ENCODE measurements around the gene GAS6. TPM values are rescaled to one million over a fixed set of nuclear protein-coding genes. Genes with fewer than 3 reads are reported as not detected.

GAS6 gene
- total and polyA plus RNA-seq, 9 of the 15 experiments (the other 6 are each of a cell fraction or from before 2014, with no cell fraction given) = 0.14 to 9.7 (median 4.7) TPM; not detected in 1

DNA sequence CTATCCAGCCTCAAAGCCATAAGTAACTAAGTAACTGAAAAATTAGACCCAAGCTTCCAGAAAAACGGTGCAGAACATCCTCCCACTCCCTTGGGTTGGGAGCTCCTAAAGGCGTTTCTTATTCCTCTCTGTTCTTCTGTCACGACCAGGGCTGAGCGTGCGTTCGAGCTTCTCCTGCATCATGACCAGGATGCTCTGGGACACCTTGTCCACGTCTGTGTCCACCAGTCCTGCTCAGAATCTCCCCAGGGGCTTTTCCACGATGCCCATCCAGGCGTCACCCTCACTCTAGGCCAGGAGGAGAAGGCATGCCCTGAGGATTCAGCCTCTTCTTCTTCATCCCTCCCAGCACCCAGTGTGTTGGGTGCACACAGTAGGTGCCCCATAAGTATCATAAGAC lies 37.8 kb upstream of the GAS6 start:
- no peaks in the 10 kb centered on the region for H3K9me3 ChIP-seq (replicated peaks; ENCODE audit: control insufficient read depth, insufficient read depth, low read depth, low read length)
- no peaks in the 10 kb centered on the region for H4K20me1 ChIP-seq (replicated peaks; ENCODE audit: control insufficient read depth, insufficient read depth, low read length)
- intact Hi-C loops (cut with micrococcal nuclease) (loop anchor here (5.0 kb wide), 1 partner anchor 84 kb away; no protein-coding TSS in a partner anchor), in situ Hi-C loops (cut with MboI) (no loop called here)
- H2AFZ ChIP-seq (ENCODE audit: low read depth, low read length) = no peak overlapping the region
- no peaks in the 10 kb centered on the region for H3K9me1 ChIP-seq (ENCODE audit: control insufficient read depth, insufficient read depth, low read length)
- no peak for TF ChIP-seq ZNF384 (IDR thresholded peaks at IDR 0.05; ENCODE audit: low read depth, low read length)
- TF ChIP-seq ZNF133 (CRISPR knock-in tag; IDR thresholded peaks at IDR 0.05) = no peak
- TF ChIP-seq CBFA2T2 (conservative IDR thresholded peaks at IDR 0.05) = no peak
- TF ChIP-seq MCM2 (IDR thresholded peaks at IDR 0.05; ENCODE audit: low read depth) = no peak
- TF ChIP-seq TGIF2 (CRISPR knock-in tag; IDR thresholded peaks at IDR 0.05) = no peak
- no peak for TF ChIP-seq POLR3A (IDR thresholded peaks at IDR 0.05; ENCODE audit: borderline replicate concordance, extremely low read depth, insufficient read depth, insufficient read length)
- no peak for TF ChIP-seq ZKSCAN1 (IDR thresholded peaks at IDR 0.05; ENCODE audit: low read depth, low read length)
- no peak for TF ChIP-seq TSC22D4 (tag; IDR thresholded peaks at IDR 0.05)
- no peak for TF ChIP-seq PYGO2 (tag; IDR thresholded peaks at IDR 0.05)
- no peak overlapping the region for H3K4me3 ChIP-seq
- H3K9ac ChIP-seq (ENCODE audit: insufficient read depth in 1 of 2, low read depth in 2 of 2, low read length in 2 of 2) = no peak overlapping the region
- no peaks in the 10 kb centered on the region for H3K4me1 ChIP-seq (replicated peaks in 1 of 2; ENCODE audit: control insufficient read depth in 2 of 2, insufficient read depth in 2 of 2, low read length in 2 of 2)
- ChIA-PET CTCF (ENCODE audit: low intra/inter-chr PET ratio) (no interaction called here), POLR2A (no interaction called here)
- no peak overlapping the region for H3K4me2 ChIP-seq (ENCODE audit: insufficient read depth, low read length)
- H3K79me2 ChIP-seq (ENCODE audit: control insufficient read depth, insufficient read depth, low read length) = no peaks in the 10 kb centered on the region
- H3K27me3 ChIP-seq (ENCODE audit: control insufficient read depth in 2 of 2, insufficient read depth in 2 of 2, low read length in 2 of 2) = peaks cover 17 to 59% of the 10 kb centered on the region in 2 experiments; a peak in 4 of 5 replicates
- no peak overlapping the region for H3K27ac ChIP-seq (ENCODE audit: extremely low read depth, low read depth, low read length)
- WGBS (ENCODE audit: insufficient coverage, low coverage, missing lambda C conversion rate) = 7% methylated on average over 8 of the region's 9 CpGs
- FAIRE-seq (no peak), DNase-seq (ENCODE audit: extremely low read depth in 1 of 4, low spot score in 3 of 4) (no peak), ATAC-seq (no peak)
- no peaks in the 10 kb centered on the region for H3K36me3 ChIP-seq (ENCODE audit: control insufficient read depth, insufficient read depth, low read length)
- no TSS peak for BruUV-seq (replicated peaks)

Data from K562 (cell line).